Caco-2 (cell line): Measurements from ENCODE around the gene CD200. TPM values are rescaled to one million over a fixed set of nuclear protein-coding genes. Genes with fewer than 3 reads are reported as not detected.

Source experiments
- BruUV-seq: library from RNA; stranded (reverse); fragments of 400-500 nt; replicated peaks from 2 replicates; lab custom pipeline; 2021; lab: Mats Ljungman, UMichigan
- CTCF ChIA-PET: fragments of 300-600 bp; sonication (Branson Sonifier 250); formaldehyde crosslinking; loops from one replicate; lab custom pipeline; 2022; ENCODE audit warnings: antibody characterized with exemption; lab: Charles Lee
- POLR2A ChIA-PET: fragments of 300-600 bp; sonication (Branson Sonifier 250); formaldehyde crosslinking; loops from one replicate; lab custom pipeline; 2022; ENCODE audit warnings: antibody characterized with exemption; lab: Charles Lee
- DNase-seq, 2 experiments: peaks; one replicate each; pipeline versions ENCODE4 v3.0.0 to v3.0.0-alpha.2; 2020 to 2022
- H3K27me3 ChIP-seq: replicated peaks from 2 replicates; pipeline ENCODE4 v1.6.0; 2011; ENCODE audit warnings: low read length; ENCODE audit not compliant: control insufficient read depth, insufficient read depth
- H3K36me3 ChIP-seq: 2 replicates; pipeline ENCODE4 v1.5.1; 2011; ENCODE audit warnings: low read length; ENCODE audit not compliant: control insufficient read depth, insufficient read depth
- H3K4me1 ChIP-seq: fragments of 250-450 bp; sonication (Bioruptor Pico); 2 replicates; pipeline ENCODE4 v1.5.1; 2020; ENCODE audit warnings: mild to moderate bottlenecking
- H3K4me3 ChIP-seq: 2 replicates; pipeline ENCODE4 v1.5.1; 2011; ENCODE audit warnings: low read depth, mild to moderate bottlenecking, control low read depth, low read length
- H3K9me3 ChIP-seq: fragments of 250-450 bp; sonication (Bioruptor Pico); 2 replicates; pipeline ENCODE4 v1.5.1; 2020; ENCODE audit warnings: mild to moderate bottlenecking, moderate library complexity
- H3K27ac Mint-ChIP-seq: one replicate; pipeline ENCODE4 v1.8.0; 2022; ENCODE audit warnings: mixed read lengths; ENCODE audit not compliant: unreplicated experiment
- H3K27me3 Mint-ChIP-seq: one replicate; pipeline ENCODE4 v1.8.0; 2022; ENCODE audit warnings: mixed read lengths; ENCODE audit not compliant: insufficient read depth, unreplicated experiment
- H3K36me3 Mint-ChIP-seq: one replicate; pipeline ENCODE4 v1.8.0; 2022; ENCODE audit warnings: mild to moderate bottlenecking, mixed read lengths; ENCODE audit not compliant: insufficient read depth, unreplicated experiment
- H3K4me1 Mint-ChIP-seq: one replicate; pipeline ENCODE4 v1.8.0; 2022; ENCODE audit warnings: low read depth, mixed read lengths; ENCODE audit not compliant: unreplicated experiment
- H3K4me3 Mint-ChIP-seq: one replicate; pipeline ENCODE4 v1.8.0; 2022; ENCODE audit warnings: mild to moderate bottlenecking, moderate library complexity, mixed read lengths; ENCODE audit not compliant: unreplicated experiment
- H3K9me3 Mint-ChIP-seq: one replicate; pipeline ENCODE4 v1.8.0; 2022; ENCODE audit warnings: mixed read lengths; ENCODE audit not compliant: unreplicated experiment
- intact Hi-C: fragments of 100-400 bp; cut with micrococcal nuclease; formaldehyde crosslinking; loops from one replicate; pipeline ENCODE4 v1.10.0; 2022; ENCODE audit not compliant: unreplicated experiment
- total RNA-seq: library from RNA; stranded (reverse); gene quantifications from 2 replicates; pipeline ENCODE4 v1.2.3, GENCODE V29; 2022
- TF ChIP-seq, protein P1 (sequence below), 2 experiments: fragments of 200-600 bp in 1 of 2; IDR thresholded peaks; 1 replicate in 1 of 2; 2 replicates in 1 of 2; pipeline versions ENCODE4 v1.5.1 to v1.8.0; 2011 to 2022; ENCODE audit warnings: antibody characterized with exemption in 1 of 2, control low read depth in 1 of 2, inconsistent platforms in 1 of 2, low read depth in 1 of 2, low read length in 1 of 2, mild to moderate bottlenecking in 1 of 2, moderate library complexity in 1 of 2; ENCODE audit not compliant: insufficient read depth in 1 of 2, severe bottlenecking in 1 of 2, unreplicated experiment in 1 of 2

CD200 gene
- total RNA-seq, 1 experiment from 2014 or later: 0.45 TPM

- ChIA-PET CTCF (no interaction called here), POLR2A (no interaction called here)
- H3K27ac Mint-ChIP-seq: no peak overlapping the region
- DNase-seq: no peak
- Histone ChIP-seq H3K9me3 (no peaks in the 10 kb centered on the region), H3K4me1 (no peaks in the 10 kb centered on the region), H3K36me3 (no peaks in the 10 kb centered on the region), H3K27me3 (no peaks in the 10 kb centered on the region), H3K4me3 (no peak overlapping the region)
- H3K9me3 Mint-ChIP-seq: no peaks in the 10 kb centered on the region
- H3K4me3 Mint-ChIP-seq: no peak overlapping the region
- intact Hi-C loops: no loop called here
- no peaks in the 10 kb centered on the region for H3K4me1 Mint-ChIP-seq
- no peaks in the 10 kb centered on the region for H3K36me3 Mint-ChIP-seq
- TF ChIP-seq, protein P1, sequence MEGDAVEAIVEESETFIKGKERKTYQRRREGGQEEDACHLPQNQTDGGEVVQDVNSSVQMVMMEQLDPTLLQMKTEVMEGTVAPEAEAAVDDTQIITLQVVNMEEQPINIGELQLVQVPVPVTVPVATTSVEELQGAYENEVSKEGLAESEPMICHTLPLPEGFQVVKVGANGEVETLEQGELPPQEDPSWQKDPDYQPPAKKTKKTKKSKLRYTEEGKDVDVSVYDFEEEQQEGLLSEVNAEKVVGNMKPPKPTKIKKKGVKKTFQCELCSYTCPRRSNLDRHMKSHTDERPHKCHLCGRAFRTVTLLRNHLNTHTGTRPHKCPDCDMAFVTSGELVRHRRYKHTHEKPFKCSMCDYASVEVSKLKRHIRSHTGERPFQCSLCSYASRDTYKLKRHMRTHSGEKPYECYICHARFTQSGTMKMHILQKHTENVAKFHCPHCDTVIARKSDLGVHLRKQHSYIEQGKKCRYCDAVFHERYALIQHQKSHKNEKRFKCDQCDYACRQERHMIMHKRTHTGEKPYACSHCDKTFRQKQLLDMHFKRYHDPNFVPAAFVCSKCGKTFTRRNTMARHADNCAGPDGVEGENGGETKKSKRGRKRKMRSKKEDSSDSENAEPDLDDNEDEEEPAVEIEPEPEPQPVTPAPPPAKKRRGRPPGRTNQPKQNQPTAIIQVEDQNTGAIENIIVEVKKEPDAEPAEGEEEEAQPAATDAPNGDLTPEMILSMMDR (IDR thresholded peaks at IDR 0.05; ENCODE audit: insufficient read depth in 1 of 2, low read depth in 1 of 2, low read length in 1 of 2, severe bottlenecking in 1 of 2, unreplicated experiment in 1 of 2): no peak
- H3K27me3 Mint-ChIP-seq: peaks cover 3% of the 10 kb centered on the region
- no TSS peak for BruUV-seq
Measured at GRCh38 chr3:112353365-112353764, 20.4 kb downstream of the CD200 start.

- Histone ChIP-seq H3K27me3 (no peaks in the 10 kb centered on the region), H3K36me3 (no peaks in the 10 kb centered on the region), H3K9me3 (no peaks in the 10 kb centered on the region), H3K4me3 (no peak overlapping the region), H3K4me1 (no peaks in the 10 kb centered on the region)
- BruUV-seq: no TSS peak
- Mint-ChIP-seq H3K9me3 (no peaks in the 10 kb centered on the region), H3K4me1 (no peaks in the 10 kb centered on the region), H3K4me3 (no peak overlapping the region), H3K36me3 (no peaks in the 10 kb centered on the region), H3K27me3 (peaks cover 3% of the 10 kb centered on the region), H3K27ac (no peak overlapping the region)
- POLR2A ChIA-PET: no interaction called here
- intact Hi-C loops: no loop called here
- TF ChIP-seq, protein P1 (IDR thresholded peaks at IDR 0.05; ENCODE audit: insufficient read depth in 1 of 2, low read depth in 1 of 2, low read length in 1 of 2, severe bottlenecking in 1 of 2, unreplicated experiment in 1 of 2): no peak
- DNase-seq: no peak
- CTCF ChIA-PET: no interaction called here
Measured at GRCh38 chr3:112354642-112355306, 21.8 kb downstream of the CD200 start.

- ChIA-PET POLR2A (no interaction called here), CTCF (no interaction called here)
- Histone ChIP-seq H3K27me3 (no peaks in the 10 kb centered on the region), H3K4me1 (no peaks in the 10 kb centered on the region), H3K4me3 (no peak overlapping the region), H3K36me3 (no peaks in the 10 kb centered on the region), H3K9me3 (no peaks in the 10 kb centered on the region)
- H3K27me3 Mint-ChIP-seq: peaks cover 3% of the 10 kb centered on the region
- intact Hi-C loops: no loop called here
- DNase-seq: no peak
- H3K36me3 Mint-ChIP-seq: no peaks in the 10 kb centered on the region
- no TSS peak for BruUV-seq
- H3K4me3 Mint-ChIP-seq: no peak overlapping the region
- no peaks in the 10 kb centered on the region for H3K4me1 Mint-ChIP-seq
- TF ChIP-seq, protein P1 (IDR thresholded peaks at IDR 0.05; ENCODE audit: insufficient read depth in 1 of 2, low read depth in 1 of 2, low read length in 1 of 2, severe bottlenecking in 1 of 2, unreplicated experiment in 1 of 2): no peak
- no peak overlapping the region for H3K27ac Mint-ChIP-seq
- H3K9me3 Mint-ChIP-seq: no peaks in the 10 kb centered on the region
Measured at GRCh38 chr3:112355307-112355687, 22.3 kb downstream of the CD200 start.
